ENCODE data around the gene RFTN1.

Gene RFTN1

DNA sequence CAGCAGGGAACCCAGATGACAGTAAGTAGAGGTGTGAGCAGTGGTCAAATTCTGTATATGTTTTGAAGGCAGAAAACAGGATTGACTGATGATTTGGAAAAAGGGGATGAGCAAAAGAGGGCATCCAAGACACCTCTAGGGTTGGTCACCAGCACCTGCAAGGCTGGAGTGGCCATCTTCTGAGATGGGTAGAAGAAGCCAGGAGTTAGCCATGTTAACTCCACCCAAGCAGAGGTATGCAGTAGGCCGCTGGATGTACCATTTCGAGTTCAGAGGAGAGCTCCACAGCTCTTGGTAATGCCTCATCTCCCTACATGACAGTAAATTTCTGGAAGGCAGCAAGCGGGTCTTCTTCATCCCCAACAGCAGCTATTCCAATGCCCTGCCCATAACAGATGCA, 7.0 kb downstream of the RFTN1 start:
- Histone ChIP-seq H3K27me3 (ENCODE audit: control insufficient read depth in 3 of 3, insufficient read depth in 3 of 3, low read depth in 1 of 3, low read length in 3 of 3) (no peaks in the 10 kb centered on the region), H3K4ac (ENCODE audit: low read length) (no peak overlapping the region), H3K18ac (ENCODE audit: low read length) (no peak overlapping the region), H3K14ac (ENCODE audit: low read length) (no peak overlapping the region), H3K9me3 (replicated peaks in 1 of 2; ENCODE audit: control insufficient read depth in 2 of 2, insufficient read depth in 1 of 2, low read depth in 1 of 2, low read length in 2 of 2) (peaks cover 0 to 2% of the 10 kb centered on the region in 2 donors), H2BK120ac (ENCODE audit: low read depth, low read length) (no peak overlapping the region), H3K4me2 (ENCODE audit: insufficient read depth, low read length, poor library complexity, severe bottlenecking) (no peak overlapping the region), H2AK5ac (ENCODE audit: low read depth, low read length) (no peak overlapping the region), H3K27ac (replicated peaks; ENCODE audit: low read length) (no peak overlapping the region), H2BK12ac (ENCODE audit: low read length) (no peak overlapping the region), H2AFZ (ENCODE audit: low read length) (no peak overlapping the region), H4K91ac (ENCODE audit: low read depth, low read length, poor library complexity) (no peak overlapping the region), H3K9ac (ENCODE audit: low read depth, low read length, poor library complexity) (no peak overlapping the region), H3K4me1 (ENCODE audit: control insufficient read depth in 2 of 2, insufficient read depth in 1 of 2, low read depth in 1 of 2, low read length in 2 of 2) (peaks cover 4 to 9% of the 10 kb centered on the region in 2 donors), H3K4me3 (ENCODE audit: low read length in 2 of 2) (no peak overlapping the region), H2BK5ac (ENCODE audit: low read length) (no peak overlapping the region), H4K8ac (ENCODE audit: low read depth, low read length) (no peak overlapping the region), H2BK15ac (ENCODE audit: low read length) (peak overlapping the region; percentile 20), H3K79me1 (ENCODE audit: low read depth, low read length) (no peaks in the 10 kb centered on the region), H3K23ac (ENCODE audit: low read depth, low read length, poor library complexity) (no peak overlapping the region), H3K36me3 (replicated peaks in 1 of 2; ENCODE audit: control insufficient read depth in 2 of 2, insufficient read depth in 2 of 2, low read length in 2 of 2) (peaks cover 0 to 2% of the 10 kb centered on the region in 2 donors)
- no CpG with 5 or more reads among the region's 3 CpGs for WGBS, 2 donors (ENCODE audit: extremely low coverage in 2 of 2, insufficient read length in 2 of 2, insufficient replicate concordance in 1 of 2)
- DNase-seq (ENCODE audit: low spot score) = no peak

DNA sequence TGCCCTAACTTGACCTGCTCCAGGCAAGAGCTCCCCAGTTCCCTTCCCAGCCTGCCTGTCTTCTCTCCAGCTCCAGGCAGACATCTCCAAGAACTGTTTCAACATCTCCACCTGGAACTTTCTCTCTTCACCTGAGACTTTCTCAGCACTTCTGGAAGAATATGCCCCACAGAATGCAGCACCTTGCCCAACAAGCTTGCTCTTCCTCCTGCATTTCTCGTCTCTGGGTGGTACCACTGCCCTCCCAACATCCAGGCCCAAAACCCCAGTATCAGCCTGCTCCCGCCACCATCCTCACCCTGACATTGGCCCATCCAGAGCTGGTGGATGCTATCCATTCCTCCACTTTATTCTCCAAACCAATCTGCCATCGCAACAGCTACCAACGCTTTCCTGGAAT, 8.8 kb downstream of the RFTN1 start:
- DNase-seq (ENCODE audit: low spot score) = no peak

DNA sequence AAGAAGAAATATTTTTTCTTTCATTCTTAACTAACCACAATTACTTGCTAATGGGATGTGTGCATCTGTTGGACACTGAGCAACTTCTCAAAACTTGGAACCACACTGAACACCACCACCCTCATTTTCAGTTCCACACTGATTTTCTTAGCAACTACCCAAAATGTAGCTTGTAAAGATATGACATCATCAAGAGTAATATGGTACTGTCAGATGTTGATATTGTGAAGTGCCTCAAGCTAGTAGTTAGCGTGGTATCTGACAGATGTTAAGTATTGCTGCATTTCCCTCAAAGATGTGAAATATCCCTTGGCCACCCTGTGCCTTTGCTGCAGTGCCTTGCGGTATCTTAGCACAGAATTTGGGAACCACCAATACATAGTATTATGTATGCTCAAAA, 9.3 kb downstream of the RFTN1 start:
- no peak overlapping the region for H2BK120ac ChIP-seq (ENCODE audit: low read depth, low read length)
- no peak overlapping the region for H3K4me3 ChIP-seq (ENCODE audit: low read length in 2 of 2)
- H3K4me2 ChIP-seq (ENCODE audit: insufficient read depth, low read length, poor library complexity, severe bottlenecking) = no peak overlapping the region
- no peak overlapping the region for H3K14ac ChIP-seq (ENCODE audit: low read length)
- no peaks in the 10 kb centered on the region for H3K79me1 ChIP-seq (ENCODE audit: low read depth, low read length)
- H2BK5ac ChIP-seq (ENCODE audit: low read length) = no peak overlapping the region
- H2AK5ac ChIP-seq (ENCODE audit: low read depth, low read length) = no peak overlapping the region
- H3K36me3 ChIP-seq (replicated peaks in 1 of 2; ENCODE audit: control insufficient read depth in 2 of 2, insufficient read depth in 2 of 2, low read length in 2 of 2) = peaks cover 0 to 2% of the 10 kb centered on the region in 2 donors
- no peak overlapping the region for H4K8ac ChIP-seq (ENCODE audit: low read depth, low read length)
- H3K9me3 ChIP-seq (replicated peaks in 1 of 2; ENCODE audit: control insufficient read depth in 2 of 2, insufficient read depth in 1 of 2, low read depth in 1 of 2, low read length in 2 of 2) = peaks cover 0 to 2% of the 10 kb centered on the region in 2 donors
- DNase-seq (ENCODE audit: low spot score) = no peak
- no peak overlapping the region for H3K18ac ChIP-seq (ENCODE audit: low read length)
- H3K27ac ChIP-seq (replicated peaks; ENCODE audit: low read length) = no peak overlapping the region
- H2BK15ac ChIP-seq (ENCODE audit: low read length) = no peak overlapping the region
- H3K23ac ChIP-seq (ENCODE audit: low read depth, low read length, poor library complexity) = no peak overlapping the region
- no peaks in the 10 kb centered on the region for H3K27me3 ChIP-seq (ENCODE audit: control insufficient read depth in 3 of 3, insufficient read depth in 3 of 3, low read depth in 1 of 3, low read length in 3 of 3)
- no peak overlapping the region for H4K91ac ChIP-seq (ENCODE audit: low read depth, low read length, poor library complexity)
- no peak overlapping the region for H2AFZ ChIP-seq (ENCODE audit: low read length)
- H2BK12ac ChIP-seq (ENCODE audit: low read length) = no peak overlapping the region
- no CpG with 5 or more reads among the region's 2 CpGs for WGBS, 2 donors (ENCODE audit: extremely low coverage in 2 of 2, insufficient read length in 2 of 2, insufficient replicate concordance in 1 of 2)
- no peak overlapping the region for H3K4ac ChIP-seq (ENCODE audit: low read length)
- H3K9ac ChIP-seq (ENCODE audit: low read depth, low read length, poor library complexity) = no peak overlapping the region
- H3K4me1 ChIP-seq (ENCODE audit: control insufficient read depth in 2 of 2, insufficient read depth in 1 of 2, low read depth in 1 of 2, low read length in 2 of 2) = peaks cover 0 to 7% of the 10 kb centered on the region in 2 donors

More for the DNA sequence above, 8.8 kb downstream of the RFTN1 start:
- Histone ChIP-seq H4K8ac (ENCODE audit: low read depth, low read length) (no peak overlapping the region), H3K27ac (replicated peaks; ENCODE audit: low read length) (no peak overlapping the region), H4K91ac (ENCODE audit: low read depth, low read length, poor library complexity) (no peak overlapping the region), H2BK120ac (ENCODE audit: low read depth, low read length) (no peak overlapping the region), H3K4me1 (ENCODE audit: control insufficient read depth in 2 of 2, insufficient read depth in 1 of 2, low read depth in 1 of 2, low read length in 2 of 2) (peaks cover 1 to 8% of the 10 kb centered on the region in 2 donors), H3K4ac (ENCODE audit: low read length) (no peak overlapping the region), H2BK15ac (ENCODE audit: low read length) (no peak overlapping the region), H3K27me3 (ENCODE audit: control insufficient read depth in 3 of 3, insufficient read depth in 3 of 3, low read depth in 1 of 3, low read length in 3 of 3) (no peaks in the 10 kb centered on the region), H3K9ac (ENCODE audit: low read depth, low read length, poor library complexity) (no peak overlapping the region), H3K14ac (ENCODE audit: low read length) (no peak overlapping the region), H3K9me3 (replicated peaks in 1 of 2; ENCODE audit: control insufficient read depth in 2 of 2, insufficient read depth in 1 of 2, low read depth in 1 of 2, low read length in 2 of 2) (peaks cover 0 to 2% of the 10 kb centered on the region in 2 donors), H2AFZ (ENCODE audit: low read length) (no peak overlapping the region), H3K79me1 (ENCODE audit: low read depth, low read length) (no peaks in the 10 kb centered on the region), H2AK5ac (ENCODE audit: low read depth, low read length) (no peak overlapping the region), H3K36me3 (replicated peaks in 1 of 2; ENCODE audit: control insufficient read depth in 2 of 2, insufficient read depth in 2 of 2, low read length in 2 of 2) (peaks cover 0 to 2% of the 10 kb centered on the region in 2 donors), H3K18ac (ENCODE audit: low read length) (no peak overlapping the region), H3K23ac (ENCODE audit: low read depth, low read length, poor library complexity) (no peak overlapping the region), H2BK5ac (ENCODE audit: low read length) (no peak overlapping the region), H3K4me3 (ENCODE audit: low read length in 2 of 2) (no peak overlapping the region), H3K4me2 (ENCODE audit: insufficient read depth, low read length, poor library complexity, severe bottlenecking) (no peak overlapping the region), H2BK12ac (ENCODE audit: low read length) (no peak overlapping the region)
- WGBS, 2 donors (ENCODE audit: extremely low coverage in 2 of 2, insufficient read length in 2 of 2, insufficient replicate concordance in 1 of 2) = no CpG with 5 or more reads among the region's 4 CpGs

GRCh38 chr3:16503191-16503776, 10.2 kb downstream of the RFTN1 start:
- Histone ChIP-seq H3K4me3 (ENCODE audit: low read length in 2 of 2) (no peak overlapping the region), H2BK120ac (ENCODE audit: low read depth, low read length) (no peak overlapping the region), H3K18ac (ENCODE audit: low read length) (no peak overlapping the region), H3K4ac (ENCODE audit: low read length) (no peak overlapping the region), H2BK5ac (ENCODE audit: low read length) (no peak overlapping the region), H2AFZ (ENCODE audit: low read length) (no peak overlapping the region), H3K4me2 (ENCODE audit: insufficient read depth, low read length, poor library complexity, severe bottlenecking) (no peak overlapping the region), H3K79me1 (ENCODE audit: low read depth, low read length) (no peaks in the 10 kb centered on the region), H2AK5ac (ENCODE audit: low read depth, low read length) (no peak overlapping the region), H3K9ac (ENCODE audit: low read depth, low read length, poor library complexity) (no peak overlapping the region), H3K14ac (ENCODE audit: low read length) (no peak overlapping the region), H3K27me3 (ENCODE audit: control insufficient read depth in 3 of 3, insufficient read depth in 3 of 3, low read depth in 1 of 3, low read length in 3 of 3) (no peaks in the 10 kb centered on the region), H3K9me3 (replicated peaks in 1 of 2; ENCODE audit: control insufficient read depth in 2 of 2, insufficient read depth in 1 of 2, low read depth in 1 of 2, low read length in 2 of 2) (peaks cover 0 to 2% of the 10 kb centered on the region in 2 donors), H3K27ac (replicated peaks; ENCODE audit: low read length) (no peak overlapping the region), H2BK12ac (ENCODE audit: low read length) (no peak overlapping the region), H3K4me1 (ENCODE audit: control insufficient read depth in 2 of 2, insufficient read depth in 1 of 2, low read depth in 1 of 2, low read length in 2 of 2) (peaks cover 2 to 4% of the 10 kb centered on the region in 2 donors), H2BK15ac (ENCODE audit: low read length) (no peak overlapping the region), H3K36me3 (replicated peaks in 1 of 2; ENCODE audit: control insufficient read depth in 2 of 2, insufficient read depth in 2 of 2, low read length in 2 of 2) (peaks cover 0 to 2% of the 10 kb centered on the region in 2 donors), H4K91ac (ENCODE audit: low read depth, low read length, poor library complexity) (no peak overlapping the region), H3K23ac (ENCODE audit: low read depth, low read length, poor library complexity) (no peak overlapping the region), H4K8ac (ENCODE audit: low read depth, low read length) (no peak overlapping the region)
- no peak for DNase-seq (ENCODE audit: low spot score)
- WGBS, 2 donors (ENCODE audit: extremely low coverage in 2 of 2, insufficient read length in 2 of 2, insufficient replicate concordance in 1 of 2) = no CpG with 5 or more reads among the region's 1 CpG

Measured in neuronal stem cell (in vitro differentiated cells).